Upper lobe of left lung (tissue), 6 donors: Measurements from ENCODE around the gene RIPOR2. TPM values are rescaled to one million over a fixed set of nuclear protein-coding genes. Genes with fewer than 3 reads are reported as not detected.
A peak's percentile ranks its signal among the peaks of the same experiment; 100 is the strongest.

Experiments
- ATAC-seq, 2 donors: fragments of 200-7000 bp; cut with Tn5 transposase; one replicate each; pipeline ENCODE4 v1.9.1; 2022; ENCODE audit warnings: mild to moderate bottlenecking in 2 of 2, moderate library complexity in 2 of 2; ENCODE audit not compliant: low FRiP score in 2 of 2
- DNase-seq, 2 donors: peaks; one replicate each; pipeline ENCODE4 v3.0.0-alpha.2; 2019 to 2020
- H3K27ac ChIP-seq, 4 donors: fragments of 200-600 bp; sonication (generic); one replicate each; pipeline ENCODE4 v1.5.1; 2016 to 2019
- H3K27me3 ChIP-seq, 4 donors: fragments of 200-600 bp; sonication (generic); one replicate each; pipeline ENCODE4 v1.5.1; 2017 to 2019
- H3K36me3 ChIP-seq, 4 donors: fragments of 200-600 bp; sonication (generic); one replicate each; pipeline ENCODE4 v1.5.1; 2016 to 2019
- H3K4me1 ChIP-seq, 4 donors: fragments of 200-600 bp; sonication (generic); one replicate each; pipeline ENCODE4 v1.5.1; 2018 to 2019
- H3K4me3 ChIP-seq, 4 donors: fragments of 200-600 bp; sonication (generic); one replicate each; pipeline ENCODE4 v1.5.1; 2017 to 2019; ENCODE audit warnings: mild to moderate bottlenecking in 2 of 4, moderate library complexity in 1 of 4
- H3K9me3 ChIP-seq, 4 donors: fragments of 200-600 bp; sonication (generic); one replicate each; pipeline ENCODE4 v1.5.1; 2018 to 2019
- CTCF ChIP-seq, 6 experiments: fragments of 450-650 bp in 4 of 6; fragments of 200-600 bp in 2 of 6; sonication (generic) in 2 of 6; IDR thresholded peaks; one replicate each; pipeline ENCODE4 v1.5.1; 2016 to 2019; ENCODE audit warnings: antibody characterized with exemption in 6 of 6
- EP300 ChIP-seq, 4 donors: sonication (generic); formaldehyde crosslinking; IDR thresholded peaks; one replicate each; pipeline ENCODE4 v1.5.1; 2017; ENCODE audit warnings: antibody characterized with exemption in 4 of 4, control low read depth in 2 of 4
- POLR2A ChIP-seq, 4 donors: fragments of 450-650 bp; IDR thresholded peaks; one replicate each; pipeline ENCODE4 v1.5.1; 2016 to 2017; ENCODE audit warnings: antibody characterized with exemption in 4 of 4, mild to moderate bottlenecking in 2 of 4
- POLR2AphosphoS5 ChIP-seq, 2 donors: sonication (generic); formaldehyde crosslinking; IDR thresholded peaks; one replicate each; pipeline ENCODE4 v1.5.1; 2017; ENCODE audit warnings: antibody characterized with exemption in 2 of 2
- whole genome bisulfite sequencing, 2 donors: methylation state at CpG; one replicate each; pipeline ENCODE4 v1.1.5; 2017 to 2018; 5-methylcytosine and 5-hydroxymethylcytosine counted together
- total RNA-seq, 6 donors: library from RNA; depleted of rRNA in 4 of 6; stranded (reverse); fragments of >200 nt in 4 of 6; gene quantifications; one replicate each; pipeline versions ENCODE4 v1.1.0 to v1.2.1, GENCODE V29; 2016 to 2021
- donor health status: DM: no; HTN: no; CAD: no; lungs with moderate emphysema.
- donor health status: DM: no; HTN: yes; CAD: no; lungs with severe emphysema.

Gene RIPOR2
- total RNA-seq, 6 donors from 2014 or later = 25.3 to 67.1 (median 48.3) TPM

- H3K27me3 ChIP-seq = no peaks in the 10 kb centered on the region
- no peak for ATAC-seq
- TF ChIP-seq EP300 (IDR thresholded peaks at IDR 0.05) (no peak), POLR2A (IDR thresholded peaks at IDR 0.05) (no peak), POLR2AphosphoS5 (IDR thresholded peaks at IDR 0.05) (no peak), CTCF (IDR thresholded peaks at IDR 0.05) (no peak)
- no peak for DNase-seq
- no peak overlapping the region for H3K4me3 ChIP-seq
- no peaks in the 10 kb centered on the region for H3K9me3 ChIP-seq
- H3K4me1 ChIP-seq = peaks cover 15 to 21% (median 15%) of the 10 kb centered on the region in 4 donors
- H3K27ac ChIP-seq = no peak overlapping the region
- 89 to 90% methylated on average over 2 of the region's 2 CpGs for WGBS, 2 donors
- peaks cover 0 to 46% (median 15%) of the 10 kb centered on the region in 4 donors for H3K36me3 ChIP-seq
Observed at GRCh38 chr6:24861934-24862333, 73.8 kb downstream of the RIPOR2 start.

- H3K27me3 ChIP-seq = no peaks in the 10 kb centered on the region
- no peak overlapping the region for H3K4me3 ChIP-seq
- ATAC-seq (no peak), DNase-seq (no peak)
- WGBS, 2 donors = 81 to 83% methylated on average over 6 of the region's 6 CpGs
- no peak for TF ChIP-seq POLR2AphosphoS5 (IDR thresholded peaks at IDR 0.05)
- TF ChIP-seq EP300 (IDR thresholded peaks at IDR 0.05) = no peak
- no peak for TF ChIP-seq POLR2A (IDR thresholded peaks at IDR 0.05)
- TF ChIP-seq CTCF (IDR thresholded peaks at IDR 0.05) = no peak
- peaks cover 15 to 31% (median 24%) of the 10 kb centered on the region in 4 donors for H3K4me1 ChIP-seq
- H3K36me3 ChIP-seq = peaks cover 0 to 41% (median 10%) of the 10 kb centered on the region in 4 donors
- H3K9me3 ChIP-seq = no peaks in the 10 kb centered on the region
- peak overlapping the region in 3 of 4 donors; percentile 68 to 78 (median 71) for H3K27ac ChIP-seq
Observed at GRCh38 chr6:24859608-24860200, 76.1 kb downstream of the RIPOR2 start.

GRCh38 chr6:24859132-24859531, 76.6 kb downstream of the RIPOR2 start:
- TF ChIP-seq EP300 (IDR thresholded peaks at IDR 0.05) = no peak
- no peak for TF ChIP-seq POLR2A (IDR thresholded peaks at IDR 0.05)
- no peak for TF ChIP-seq CTCF (IDR thresholded peaks at IDR 0.05)
- TF ChIP-seq POLR2AphosphoS5 (IDR thresholded peaks at IDR 0.05) = no peak
- Histone ChIP-seq H3K4me3 (no peak overlapping the region), H3K27ac (peak overlapping the region; percentile 66 to 78 (median 70)), H3K36me3 (peaks cover 0 to 39% (median 8%) of the 10 kb centered on the region in 4 donors), H3K27me3 (no peaks in the 10 kb centered on the region), H3K4me1 (peaks cover 15 to 31% (median 24%) of the 10 kb centered on the region in 4 donors), H3K9me3 (no peaks in the 10 kb centered on the region)
- WGBS, 2 donors = 86 to 91% methylated on average over 5 of the region's 5 CpGs
- ATAC-seq (no peak), DNase-seq (no peak)

GRCh38 chr6:24858177-24858653, 77.5 kb downstream of the RIPOR2 start:
- peak; percentile 62 to 78 for ATAC-seq
- 4 to 10% methylated on average over 1 of the region's 1 CpG for WGBS, 2 donors
- Histone ChIP-seq H3K4me3 (no peak overlapping the region), H3K9me3 (no peaks in the 10 kb centered on the region), H3K36me3 (peaks cover 0 to 37% (median 6%) of the 10 kb centered on the region in 4 donors), H3K27ac (peak overlapping the region; percentile 66 to 78 (median 70)), H3K4me1 (peaks cover 15 to 31% (median 24%) of the 10 kb centered on the region in 4 donors), H3K27me3 (no peaks in the 10 kb centered on the region)
- DNase-seq = peak in 1 of 2 donors; percentile 54
- TF ChIP-seq POLR2A (IDR thresholded peaks at IDR 0.05) (no peak), EP300 (IDR thresholded peaks at IDR 0.05) (peak in 2 of 4 donors; percentile 38 to 79), POLR2AphosphoS5 (IDR thresholded peaks at IDR 0.05) (peak; percentile 65 to 83), CTCF (IDR thresholded peaks at IDR 0.05) (peak in 1 of 6 experiments; percentile 6)
